Ascending aorta (tissue), 2 donors: Measurements from ENCODE around the gene PCDHA1. TPM values are rescaled to one million over a fixed set of nuclear protein-coding genes. Genes with fewer than 3 reads are reported as not detected.
A peak's percentile ranks its signal among the peaks of the same experiment; 100 is the strongest.

Experiments
- DNase-seq, 2 donors: peaks; one replicate each; pipeline ENCODE4 v3.0.0-alpha.2; 2019; ENCODE audit warnings: low spot score in 2 of 2
- H3K27ac ChIP-seq, 2 donors: fragments of 200-600 bp; sonication (generic); one replicate each; pipeline ENCODE4 v1.5.1; 2016 to 2017; ENCODE audit warnings: mild to moderate bottlenecking in 1 of 2
- H3K27me3 ChIP-seq: fragments of 200-600 bp; sonication (generic); one replicate; pipeline ENCODE4 v1.5.1; 2017
- H3K36me3 ChIP-seq, 2 donors: fragments of 200-600 bp; sonication (generic); one replicate each; pipeline ENCODE4 v1.5.1; 2016
- H3K4me1 ChIP-seq, 2 donors: fragments of 200-600 bp; sonication (generic); one replicate each; pipeline ENCODE4 v1.5.1; 2016 to 2017; ENCODE audit warnings: mild to moderate bottlenecking in 1 of 2
- H3K4me3 ChIP-seq, 2 donors: fragments of 200-600 bp; sonication (generic); one replicate each; pipeline ENCODE4 v1.5.1; 2016 to 2017; ENCODE audit warnings: mild to moderate bottlenecking in 1 of 2
- H3K9me3 ChIP-seq, 2 donors: fragments of 200-600 bp; sonication (generic); one replicate each; pipeline ENCODE4 v1.5.1; 2016
- CTCF ChIP-seq, 3 experiments: fragments of 200-600 bp in 2 of 3; fragments of 450-650 bp in 1 of 3; sonication (generic) in 2 of 3; IDR thresholded peaks; one replicate each; pipeline ENCODE4 v1.5.1; 2016 to 2019; ENCODE audit warnings: antibody characterized with exemption in 3 of 3, mild to moderate bottlenecking in 1 of 3, moderate library complexity in 1 of 3
- intact Hi-C: fragments of 100-400 bp; cut with DNase I; formaldehyde crosslinking; loops from one replicate; pipeline ENCODE4 v1.15.1; 2023
- total RNA-seq: library from RNA; depleted of rRNA; stranded (reverse); fragments of >200 nt; gene quantifications from one replicate; pipeline ENCODE4 v1.1.0, GENCODE V29; 2016

Gene PCDHA1
- total RNA-seq, 1 donor from 2014 or later = not detected

- DNase-seq = no peak
- Histone ChIP-seq H3K4me1 (peaks cover 4% of the 10 kb centered on the region in 2 donors), H3K4me3 (peak overlapping the region; percentile 67 to 72), H3K36me3 (no peaks in the 10 kb centered on the region), H3K27ac (no peak overlapping the region), H3K9me3 (no peaks in the 10 kb centered on the region), H3K27me3 (no peaks in the 10 kb centered on the region)
- TF ChIP-seq CTCF (IDR thresholded peaks at IDR 0.05) = no peak
- intact Hi-C loops = no loop called here
Observed at GRCh38 chr5:140967226-140967893, 181.4 kb downstream of the PCDHA1 start.

- no peak overlapping the region for H3K27ac ChIP-seq
- H3K9me3 ChIP-seq = no peaks in the 10 kb centered on the region
- TF ChIP-seq CTCF (IDR thresholded peaks at IDR 0.05) = no peak
- intact Hi-C loops = no loop called here
- DNase-seq = no peak
- H3K36me3 ChIP-seq = no peaks in the 10 kb centered on the region
- H3K4me3 ChIP-seq = no peak overlapping the region
- peaks cover 4% of the 10 kb centered on the region in 2 donors for H3K4me1 ChIP-seq
- no peaks in the 10 kb centered on the region for H3K27me3 ChIP-seq
Observed at GRCh38 chr5:140969880-140970279, 183.9 kb downstream of the PCDHA1 start.

GRCh38 chr5:140973550-140973949, 187.6 kb downstream of the PCDHA1 start:
- DNase-seq = no peak
- intact Hi-C loops = no loop called here
- no peaks in the 10 kb centered on the region for H3K36me3 ChIP-seq
- H3K27ac ChIP-seq = no peak overlapping the region
- H3K4me1 ChIP-seq = no peaks in the 10 kb centered on the region
- H3K4me3 ChIP-seq = no peak overlapping the region
- H3K9me3 ChIP-seq = no peaks in the 10 kb centered on the region
- H3K27me3 ChIP-seq = no peaks in the 10 kb centered on the region
- TF ChIP-seq CTCF (IDR thresholded peaks at IDR 0.05) = no peak

- Histone ChIP-seq H3K27ac (no peak overlapping the region), H3K4me3 (no peak overlapping the region), H3K4me1 (no peaks in the 10 kb centered on the region), H3K9me3 (no peaks in the 10 kb centered on the region), H3K36me3 (no peaks in the 10 kb centered on the region), H3K27me3 (no peaks in the 10 kb centered on the region)
- TF ChIP-seq CTCF (IDR thresholded peaks at IDR 0.05) = no peak
- intact Hi-C loops = no loop called here
- DNase-seq = no peak
Observed at GRCh38 chr5:140977003-140977402, 191.1 kb downstream of the PCDHA1 start.

- intact Hi-C loops = no loop called here
- no peak for TF ChIP-seq CTCF (IDR thresholded peaks at IDR 0.05)
- Histone ChIP-seq H3K4me3 (no peak overlapping the region), H3K27me3 (no peaks in the 10 kb centered on the region), H3K4me1 (no peaks in the 10 kb centered on the region), H3K9me3 (no peaks in the 10 kb centered on the region), H3K36me3 (no peaks in the 10 kb centered on the region), H3K27ac (no peak overlapping the region)
- no peak for DNase-seq
Observed at GRCh38 chr5:140978260-140978659, 192.3 kb downstream of the PCDHA1 start.

- H3K36me3 ChIP-seq = no peaks in the 10 kb centered on the region
- TF ChIP-seq CTCF (IDR thresholded peaks at IDR 0.05) = no peak
- no peak overlapping the region for H3K27ac ChIP-seq
- intact Hi-C loops = no loop called here
- no peak for DNase-seq
- H3K4me3 ChIP-seq = no peak overlapping the region
- no peaks in the 10 kb centered on the region for H3K27me3 ChIP-seq
- no peaks in the 10 kb centered on the region for H3K4me1 ChIP-seq
- H3K9me3 ChIP-seq = no peaks in the 10 kb centered on the region
Observed at GRCh38 chr5:140978983-140979382, 193.0 kb downstream of the PCDHA1 start.
